NCI-H69 (cell line): ENCODE measurements around the gene TMEM80.

Experiments
- DNase-seq: peaks from one replicate; lab custom pipeline; 2025; lab: John Stamatoyannopoulos, UW

Gene TMEM80

GRCh38 chr11:699753-700152, 4.1 kb downstream of the TMEM80 start:
- DNase-seq, result no peak

GRCh38 chr11:701741-702461, 6.3 kb downstream of the TMEM80 start:
- DNase-seq, result no peak

GRCh38 chr11:702462-703461, 7.1 kb downstream of the TMEM80 start:
- DNase-seq, result no peak

- DNase-seq, result no peak
Observed at GRCh38 chr11:703506-703905, 7.9 kb downstream of the TMEM80 start.

- no peak for DNase-seq
Observed at GRCh38 chr11:704228-704674, 8.6 kb downstream of the TMEM80 start.

- peak; percentile 25 for DNase-seq
Observed at GRCh38 chr11:704781-705645, 9.4 kb downstream of the TMEM80 start.

- peak; percentile 33 for DNase-seq
Observed at GRCh38 chr11:705646-706438, 10.2 kb downstream of the TMEM80 start, which contains the start of gene EPS8L2. EPS8L2 (plus strand) TSS chr11:706231; CDS start chr11:709408, 3,177 bp downstream.

GRCh38 chr11:706439-706956, 10.9 kb downstream of the TMEM80 start:
- no peak for DNase-seq

- DNase-seq, result no peak
Observed at GRCh38 chr11:706957-707816, 11.6 kb downstream of the TMEM80 start.

- no peak for DNase-seq
Observed at GRCh38 chr11:707817-708420, 12.3 kb downstream of the TMEM80 start.

GRCh38 chr11:708511-708910, 12.9 kb downstream of the TMEM80 start:
- DNase-seq, result no peak

GRCh38 chr11:709109-709997, 13.7 kb downstream of the TMEM80 start:
- peak; percentile 24 for DNase-seq

- DNase-seq, result no peak
Observed at GRCh38 chr11:714436-714835, 18.8 kb downstream of the TMEM80 start.

GRCh38 chr11:719214-720016, 23.8 kb downstream of the TMEM80 start:
- DNase-seq, result peak; percentile 52

GRCh38 chr11:720017-720641, 24.5 kb downstream of the TMEM80 start:
- DNase-seq, result no peak

- peak; percentile 90 for DNase-seq
Observed at GRCh38 chr11:720642-721246, 25.1 kb downstream of the TMEM80 start.
